OCI-LY1 (cell line): ENCODE measurements around the gene PCDH15.

ENCODE experiments used
- H2AFZ ChIP-seq: fragments of 200-600 bp; sonication (generic), shearing (Covaris generic); 2 replicates; pipeline ENCODE4 v1.6.0; 2014; ENCODE audit warnings: antibody characterized with exemption, mild to moderate bottlenecking, low read length
- H3F3A ChIP-seq: fragments of 200-600 bp; sonication (generic), shearing (Covaris generic); 2 replicates; pipeline ENCODE4 v1.6.0; 2014; ENCODE audit warnings: mild to moderate bottlenecking, antibody characterized with exemption, low read length, moderate library complexity; ENCODE audit not compliant: insufficient read depth
- H3K27ac ChIP-seq: fragments of 200-600 bp; sonication (generic); 2 replicates; pipeline ENCODE4 v1.5.1; 2014; ENCODE audit warnings: low read length, mixed run types, mild to moderate bottlenecking, low read depth; ENCODE audit not compliant: poor library complexity, severe bottlenecking
- H3K27me3 ChIP-seq: fragments of 200-600 bp; sonication (generic); 2 replicates; pipeline ENCODE4 v1.6.0; 2014; ENCODE audit warnings: antibody characterized with exemption, mild to moderate bottlenecking, low read length, moderate library complexity; ENCODE audit not compliant: insufficient read depth
- H3K36me3 ChIP-seq: fragments of 200-600 bp; sonication (generic); 2 replicates; pipeline ENCODE4 v1.6.1; 2014; ENCODE audit warnings: mild to moderate bottlenecking, antibody characterized with exemption, low read length, moderate library complexity, mixed read lengths; ENCODE audit not compliant: insufficient read depth
- H3K4me1 ChIP-seq: fragments of 200-600 bp; sonication (generic); 2 replicates; pipeline ENCODE4 v1.5.1; 2014; ENCODE audit warnings: mild to moderate bottlenecking, low read length, moderate library complexity; ENCODE audit not compliant: insufficient read depth, severe bottlenecking
- H3K4me2 ChIP-seq: fragments of 200-600 bp; sonication (generic), shearing (Covaris generic); 2 replicates; pipeline ENCODE4 v1.6.1; 2014; ENCODE audit warnings: low read length
- H3K4me3 ChIP-seq: fragments of 200-600 bp; sonication (generic); 2 replicates; pipeline ENCODE4 v1.5.1; 2014; ENCODE audit warnings: low read length, low read depth, mild to moderate bottlenecking, mixed read lengths; ENCODE audit not compliant: poor library complexity, severe bottlenecking
- H3K79me2 ChIP-seq: fragments of 200-600 bp; shearing (Covaris generic); 2 replicates; pipeline ENCODE4 v1.6.1; 2016; ENCODE audit warnings: mixed run types, low read length, mixed read lengths; ENCODE audit not compliant: insufficient read depth
- H3K9ac ChIP-seq: fragments of 200-600 bp; sonication (generic), shearing (Covaris generic); 2 replicates; pipeline ENCODE4 v1.6.1; 2014; ENCODE audit warnings: mild to moderate bottlenecking, low read length, mixed read lengths
- H3K9me2 ChIP-seq: fragments of 200-600 bp; sonication (generic), shearing (Covaris generic); 2 replicates; pipeline ENCODE4 v1.6.1; 2014; ENCODE audit warnings: low read depth, mild to moderate bottlenecking, low read length, mixed read lengths
- H3K9me3 ChIP-seq: fragments of 200-600 bp; shearing (Covaris generic); 2 replicates; pipeline ENCODE4 v1.6.1; 2014; ENCODE audit warnings: low read length, mixed read lengths
- H4K20me1 ChIP-seq: fragments of 200-600 bp; sonication (generic), shearing (Covaris generic); 2 replicates; pipeline ENCODE4 v1.6.0; 2016; ENCODE audit warnings: mild to moderate bottlenecking, low read length; ENCODE audit not compliant: insufficient read depth
- EZH2 ChIP-seq: fragments of 200-600 bp; sonication (generic), shearing (Covaris generic); IDR thresholded peaks from 2 replicates; pipeline ENCODE4 v1.8.0; 2017; ENCODE audit warnings: borderline replicate concordance, mixed run types, mild to moderate bottlenecking, antibody characterized with exemption, low read length, moderate library complexity, mixed read lengths
- TF ChIP-seq, protein P1 (sequence below): fragments of 200-600 bp; sonication (generic), shearing (Covaris generic); IDR thresholded peaks from 2 replicates; pipeline ENCODE4 v1.5.1; 2017; ENCODE audit warnings: mild to moderate bottlenecking, antibody characterized with exemption, low read length, moderate library complexity, mixed read lengths

The PCDH15 gene

DNA sequence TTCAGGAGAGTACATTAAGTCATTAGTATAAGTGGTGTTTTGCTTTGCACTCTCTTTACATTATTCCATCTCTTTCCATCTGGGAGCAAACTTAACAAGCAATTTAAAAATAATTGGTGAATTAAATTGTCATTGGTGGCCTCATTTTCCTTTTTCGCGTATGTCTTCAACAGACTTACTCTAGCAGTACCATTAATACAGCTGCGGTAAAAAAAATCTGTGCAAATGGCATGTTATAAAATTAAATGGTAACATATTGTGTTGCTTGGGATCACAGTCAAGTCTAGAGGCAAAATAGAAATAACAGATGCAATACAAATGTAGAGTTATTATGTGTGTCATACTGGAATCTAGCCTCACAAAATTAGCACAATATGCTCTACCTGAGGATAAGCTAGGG is 322.4 kb downstream of the PCDH15 start:
- H3K27ac ChIP-seq: no peak overlapping the region
- H3K4me2 ChIP-seq: no peak overlapping the region
- no peak overlapping the region for H3K9ac ChIP-seq
- H4K20me1 ChIP-seq: no peaks in the 10 kb centered on the region
- no peaks in the 10 kb centered on the region for H3K79me2 ChIP-seq
- no peaks in the 10 kb centered on the region for H3K27me3 ChIP-seq
- H3K9me3 ChIP-seq: no peaks in the 10 kb centered on the region
- no peak overlapping the region for H3K4me3 ChIP-seq
- no peaks in the 10 kb centered on the region for H3K9me2 ChIP-seq
- no peaks in the 10 kb centered on the region for H3K4me1 ChIP-seq
- no peak for TF ChIP-seq EZH2
- TF ChIP-seq, protein P1, sequence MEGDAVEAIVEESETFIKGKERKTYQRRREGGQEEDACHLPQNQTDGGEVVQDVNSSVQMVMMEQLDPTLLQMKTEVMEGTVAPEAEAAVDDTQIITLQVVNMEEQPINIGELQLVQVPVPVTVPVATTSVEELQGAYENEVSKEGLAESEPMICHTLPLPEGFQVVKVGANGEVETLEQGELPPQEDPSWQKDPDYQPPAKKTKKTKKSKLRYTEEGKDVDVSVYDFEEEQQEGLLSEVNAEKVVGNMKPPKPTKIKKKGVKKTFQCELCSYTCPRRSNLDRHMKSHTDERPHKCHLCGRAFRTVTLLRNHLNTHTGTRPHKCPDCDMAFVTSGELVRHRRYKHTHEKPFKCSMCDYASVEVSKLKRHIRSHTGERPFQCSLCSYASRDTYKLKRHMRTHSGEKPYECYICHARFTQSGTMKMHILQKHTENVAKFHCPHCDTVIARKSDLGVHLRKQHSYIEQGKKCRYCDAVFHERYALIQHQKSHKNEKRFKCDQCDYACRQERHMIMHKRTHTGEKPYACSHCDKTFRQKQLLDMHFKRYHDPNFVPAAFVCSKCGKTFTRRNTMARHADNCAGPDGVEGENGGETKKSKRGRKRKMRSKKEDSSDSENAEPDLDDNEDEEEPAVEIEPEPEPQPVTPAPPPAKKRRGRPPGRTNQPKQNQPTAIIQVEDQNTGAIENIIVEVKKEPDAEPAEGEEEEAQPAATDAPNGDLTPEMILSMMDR: no peak
- H3F3A ChIP-seq: no peaks in the 10 kb centered on the region
- H3K36me3 ChIP-seq: no peaks in the 10 kb centered on the region
- H2AFZ ChIP-seq: no peak overlapping the region

GRCh38 chr10:54477738-54478137 is 323.3 kb downstream of the PCDH15 start:
- H2AFZ ChIP-seq: no peak overlapping the region
- H3K4me2 ChIP-seq: no peak overlapping the region
- no peaks in the 10 kb centered on the region for H3K9me3 ChIP-seq
- H3K4me1 ChIP-seq: no peaks in the 10 kb centered on the region
- H3K79me2 ChIP-seq: no peaks in the 10 kb centered on the region
- no peak overlapping the region for H3K4me3 ChIP-seq
- H3K9me2 ChIP-seq: no peaks in the 10 kb centered on the region
- no peaks in the 10 kb centered on the region for H3F3A ChIP-seq
- H3K27ac ChIP-seq: no peak overlapping the region
- no peaks in the 10 kb centered on the region for H3K27me3 ChIP-seq
- H3K9ac ChIP-seq: no peak overlapping the region
- no peaks in the 10 kb centered on the region for H4K20me1 ChIP-seq
- TF ChIP-seq, protein P1: no peak
- TF ChIP-seq EZH2: no peak
- no peaks in the 10 kb centered on the region for H3K36me3 ChIP-seq

- no peaks in the 10 kb centered on the region for H3K4me1 ChIP-seq
- H3K4me2 ChIP-seq: no peak overlapping the region
- no peak for TF ChIP-seq EZH2
- TF ChIP-seq, protein P1: no peak
- H3F3A ChIP-seq: no peaks in the 10 kb centered on the region
- no peaks in the 10 kb centered on the region for H3K79me2 ChIP-seq
- H3K4me3 ChIP-seq: no peak overlapping the region
- no peaks in the 10 kb centered on the region for H4K20me1 ChIP-seq
- no peak overlapping the region for H3K9ac ChIP-seq
- no peaks in the 10 kb centered on the region for H3K9me3 ChIP-seq
- no peak overlapping the region for H3K27ac ChIP-seq
- H2AFZ ChIP-seq: no peak overlapping the region
- no peaks in the 10 kb centered on the region for H3K36me3 ChIP-seq
- no peaks in the 10 kb centered on the region for H3K27me3 ChIP-seq
- H3K9me2 ChIP-seq: no peaks in the 10 kb centered on the region
These were observed 330.8 kb downstream of the PCDH15 start for GRCh38 chr10:54470324-54470631.
